Mucosa of descending colon (tissue), 3 donors: Measurements from ENCODE around the gene MRM2. TPM values are rescaled to one million over a fixed set of nuclear protein-coding genes. Genes with fewer than 3 reads are reported as not detected.

ENCODE experiments used
- ATAC-seq: fragments of 200-7000 bp; cut with Tn5 transposase; one replicate; pipeline ENCODE4 v1.9.1; 2020; ENCODE audit warnings: mild to moderate bottlenecking, moderate library complexity
- DNase-seq, 3 donors: peaks; one replicate each; pipeline ENCODE4 v3.0.0-alpha.2; 2020
- H3K36me3 ChIP-seq: fragments of 200-600 bp; one replicate; pipeline ENCODE4 v1.8.0; 2021; ENCODE audit warnings: low read depth, mild to moderate bottlenecking
- H3K4me1 ChIP-seq: fragments of 200-600 bp; one replicate; pipeline ENCODE4 v1.8.0; 2021; ENCODE audit warnings: low read depth, mild to moderate bottlenecking
- H3K4me3 ChIP-seq: fragments of 200-600 bp; one replicate; pipeline ENCODE4 v1.8.0; 2021; ENCODE audit warnings: mild to moderate bottlenecking
- H3K9me3 ChIP-seq: fragments of 200-600 bp; one replicate; pipeline ENCODE4 v1.8.0; 2021; ENCODE audit warnings: mild to moderate bottlenecking
- intact Hi-C, 2 donors: fragments of 100-400 bp; cut with DNase I in 1 of 2; cut with micrococcal nuclease in 1 of 2; formaldehyde crosslinking; loops; one replicate each; pipeline versions ENCODE4 v1.11.0 to v1.11.1; 2022; cut with DNase I, micrococcal nuclease
- total RNA-seq, 3 donors: library from RNA; stranded (reverse); fragmentation: NEBNext Ultra II Directional in 2 of 3; extraction: Animal tissue kit (Norgen Biotek cat#: 25700) in 2 of 3; gene quantifications; one replicate each; pipeline versions ENCODE4 v1.2.1 to v1.2.4, GENCODE V29; 2021 to 2023
- TF ChIP-seq, protein P1 (sequence below): fragments of 200-600 bp; IDR thresholded peaks from one replicate; pipeline ENCODE4 v1.8.0; 2022; ENCODE audit warnings: antibody characterized with exemption, mild to moderate bottlenecking
- donor health status: DM: no; HTN: no; CAD: no; lungs with moderate emphysema.
- donor health status: DM: no; HTN: no; CAD: no.
- donor health status: DM: no; HTN: yes; CAD: no.

Gene MRM2
- total RNA-seq, 3 donors from 2014 or later: 16.5 to 18.8 (median 17.2) TPM

DNA sequence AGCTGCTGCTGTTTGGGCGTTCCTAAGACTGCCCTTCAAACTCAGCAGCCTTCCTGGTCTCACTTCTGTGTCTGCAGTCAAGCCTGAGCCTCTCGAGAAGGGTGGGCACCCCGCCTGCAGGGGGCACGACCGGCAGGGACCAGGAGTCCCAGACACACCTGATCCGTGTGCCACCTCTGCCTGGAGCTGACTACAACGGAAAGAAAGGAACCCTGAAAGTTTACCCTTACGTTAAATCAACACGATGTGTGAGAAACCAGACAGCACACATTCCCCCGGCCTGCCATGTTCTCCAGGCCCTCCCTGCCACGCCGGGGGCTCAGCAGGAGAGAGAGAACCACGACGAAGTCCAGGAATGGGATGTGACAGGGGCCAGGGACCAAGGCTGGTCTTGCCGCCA lies 14.3 kb downstream of the MRM2 start:
- peaks cover 12% of the 10 kb centered on the region for H3K4me1 ChIP-seq
- TF ChIP-seq, protein P1, sequence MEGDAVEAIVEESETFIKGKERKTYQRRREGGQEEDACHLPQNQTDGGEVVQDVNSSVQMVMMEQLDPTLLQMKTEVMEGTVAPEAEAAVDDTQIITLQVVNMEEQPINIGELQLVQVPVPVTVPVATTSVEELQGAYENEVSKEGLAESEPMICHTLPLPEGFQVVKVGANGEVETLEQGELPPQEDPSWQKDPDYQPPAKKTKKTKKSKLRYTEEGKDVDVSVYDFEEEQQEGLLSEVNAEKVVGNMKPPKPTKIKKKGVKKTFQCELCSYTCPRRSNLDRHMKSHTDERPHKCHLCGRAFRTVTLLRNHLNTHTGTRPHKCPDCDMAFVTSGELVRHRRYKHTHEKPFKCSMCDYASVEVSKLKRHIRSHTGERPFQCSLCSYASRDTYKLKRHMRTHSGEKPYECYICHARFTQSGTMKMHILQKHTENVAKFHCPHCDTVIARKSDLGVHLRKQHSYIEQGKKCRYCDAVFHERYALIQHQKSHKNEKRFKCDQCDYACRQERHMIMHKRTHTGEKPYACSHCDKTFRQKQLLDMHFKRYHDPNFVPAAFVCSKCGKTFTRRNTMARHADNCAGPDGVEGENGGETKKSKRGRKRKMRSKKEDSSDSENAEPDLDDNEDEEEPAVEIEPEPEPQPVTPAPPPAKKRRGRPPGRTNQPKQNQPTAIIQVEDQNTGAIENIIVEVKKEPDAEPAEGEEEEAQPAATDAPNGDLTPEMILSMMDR: no peak
- H3K36me3 ChIP-seq: no peaks in the 10 kb centered on the region
- no peak for DNase-seq
- intact Hi-C loops: no loop called here
- no peak for ATAC-seq
- H3K4me3 ChIP-seq: no peak overlapping the region
- no peaks in the 10 kb centered on the region for H3K9me3 ChIP-seq

DNA sequence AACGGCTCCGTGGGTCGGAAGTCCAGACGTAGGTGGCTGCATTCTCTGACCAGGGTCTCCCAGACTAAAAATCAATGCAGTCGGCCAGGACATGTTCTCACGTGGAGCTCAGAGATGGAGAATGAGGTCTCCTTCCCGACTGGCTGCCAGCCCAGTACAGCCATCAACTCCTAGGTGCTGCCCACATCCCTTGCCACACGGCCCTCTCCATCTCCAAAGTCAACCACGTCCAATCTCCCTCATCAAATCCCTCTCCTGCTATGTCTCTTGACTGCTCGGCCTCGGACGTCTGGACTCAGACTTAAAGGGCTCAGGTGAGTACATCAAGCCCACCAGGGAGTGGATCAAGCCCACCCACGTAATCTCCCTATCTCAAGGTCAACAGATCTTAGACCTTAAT lies 16.2 kb downstream of the MRM2 start:
- H3K36me3 ChIP-seq: no peaks in the 10 kb centered on the region
- intact Hi-C loops: no loop called here

DNA sequence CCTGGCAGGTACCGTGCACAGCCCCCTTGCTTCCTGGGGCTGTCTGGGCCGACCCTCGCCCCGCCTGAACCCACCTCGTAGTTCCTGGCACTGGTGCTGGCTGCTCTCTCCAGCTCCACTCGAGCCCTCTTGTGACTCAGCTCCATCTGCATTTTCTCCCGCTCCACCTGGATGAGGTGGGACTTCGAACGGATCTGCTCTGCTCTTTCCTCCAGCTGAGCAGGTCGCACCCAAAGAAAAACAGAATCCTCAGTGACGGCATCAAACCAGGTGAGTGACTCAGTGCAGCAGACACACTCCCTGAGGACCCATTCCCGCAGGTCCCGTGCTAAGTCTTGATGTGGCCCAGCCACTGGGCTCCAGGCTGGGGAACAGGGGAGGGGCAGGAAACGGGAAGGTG lies 16.7 kb downstream of the MRM2 start:
- Histone ChIP-seq H3K4me1 (no peaks in the 10 kb centered on the region), H3K9me3 (no peaks in the 10 kb centered on the region), H3K4me3 (no peak overlapping the region), H3K36me3 (no peaks in the 10 kb centered on the region)
- TF ChIP-seq, protein P1: no peak
- no peak for ATAC-seq
- intact Hi-C loops: no loop called here
- no peak for DNase-seq

More for the DNA sequence above, 16.2 kb downstream of the MRM2 start:
- no peak overlapping the region for H3K4me3 ChIP-seq
- no peaks in the 10 kb centered on the region for H3K9me3 ChIP-seq
- TF ChIP-seq, protein P1: no peak
- H3K4me1 ChIP-seq: peaks cover 2% of the 10 kb centered on the region
- ATAC-seq: no peak
- no peak for DNase-seq

DNA sequence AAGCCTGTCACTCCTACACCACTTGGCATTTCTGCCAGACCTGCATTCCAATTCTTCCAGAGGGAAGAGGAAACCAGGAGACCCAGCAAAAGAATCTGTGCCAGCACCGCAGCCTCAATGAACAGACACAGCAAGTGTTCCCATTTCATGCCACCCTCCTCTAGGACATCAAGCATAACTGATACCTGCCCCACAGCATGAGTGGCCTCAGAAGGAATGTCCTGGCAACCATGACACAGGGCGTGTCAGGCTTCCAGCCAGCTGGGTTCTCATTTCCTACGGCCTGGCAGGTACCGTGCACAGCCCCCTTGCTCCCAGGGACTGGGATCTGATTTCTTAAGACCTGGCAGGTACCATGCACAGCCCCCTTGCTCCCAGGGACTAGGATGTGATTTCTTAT lies 17.1 kb downstream of the MRM2 start:
- H3K9me3 ChIP-seq: no peaks in the 10 kb centered on the region
- H3K4me1 ChIP-seq: no peaks in the 10 kb centered on the region
- DNase-seq: no peak
- TF ChIP-seq, protein P1: no peak
- intact Hi-C loops: no loop called here
- H3K36me3 ChIP-seq: no peaks in the 10 kb centered on the region
- ATAC-seq: no peak
- H3K4me3 ChIP-seq: no peak overlapping the region

DNA sequence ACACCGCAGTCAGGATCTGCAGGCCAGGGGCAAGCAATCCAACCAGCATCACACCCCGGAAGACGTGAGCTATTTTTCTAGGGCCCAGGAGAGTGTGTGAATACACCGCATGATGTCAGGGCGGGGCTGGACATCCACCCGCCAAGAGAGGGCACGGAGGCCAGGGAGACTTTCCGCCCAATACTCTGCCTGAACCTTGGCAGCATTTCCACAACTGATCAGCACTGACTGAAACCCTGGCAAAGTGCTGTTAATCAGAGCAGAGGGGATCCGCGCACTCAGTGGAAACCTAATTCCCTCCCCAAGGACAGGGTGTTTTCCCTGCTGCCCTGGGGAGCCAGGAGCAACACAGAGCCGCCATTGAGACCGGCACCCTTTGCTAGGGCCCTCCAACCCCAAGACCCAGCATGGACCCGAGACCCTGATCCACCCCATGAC lies 17.5 kb downstream of the MRM2 start:
- no peak for DNase-seq
- H3K4me1 ChIP-seq: no peaks in the 10 kb centered on the region
- no peak overlapping the region for H3K4me3 ChIP-seq
- ATAC-seq: no peak
- TF ChIP-seq, protein P1: no peak
- H3K36me3 ChIP-seq: no peaks in the 10 kb centered on the region
- intact Hi-C loops: no loop called here
- H3K9me3 ChIP-seq: no peaks in the 10 kb centered on the region

DNA sequence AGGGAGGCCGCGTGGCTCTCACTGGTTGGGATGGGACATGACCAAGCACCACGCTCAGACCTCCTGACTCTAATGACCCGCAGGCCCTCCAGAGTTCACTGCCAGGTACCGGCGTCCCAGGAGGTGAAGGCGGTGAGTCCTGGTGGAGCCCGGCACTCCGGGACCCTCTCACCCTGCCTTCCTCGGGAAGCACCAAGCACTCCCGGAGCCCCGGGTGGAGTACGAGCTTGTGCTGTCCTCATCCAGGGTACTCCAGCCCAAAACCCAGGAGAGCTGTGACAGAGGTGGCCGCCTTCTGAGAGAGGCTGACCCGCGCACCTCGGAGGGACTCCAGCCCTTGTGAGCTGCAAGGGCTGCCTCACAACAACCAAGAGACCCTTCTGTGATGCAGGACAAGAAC lies 18.7 kb downstream of the MRM2 start:
- intact Hi-C loops: no loop called here
- Histone ChIP-seq H3K4me1 (no peaks in the 10 kb centered on the region), H3K4me3 (no peak overlapping the region), H3K36me3 (no peaks in the 10 kb centered on the region), H3K9me3 (no peaks in the 10 kb centered on the region)
- TF ChIP-seq, protein P1: no peak
- DNase-seq: no peak
- ATAC-seq: no peak
